WTC11 (cell line): ENCODE measurements around the gene GPN2. TPM values are rescaled to one million over a fixed set of nuclear protein-coding genes. Genes with fewer than 3 reads are reported as not detected.

Experiments used
- ATAC-seq: fragments of 200-7000 bp; cut with Tn5 transposase; 2 replicates; pipeline ENCODE4 v1.10.0; 2021; ENCODE audit warnings: mild to moderate bottlenecking, moderate library complexity
- CTCF ChIA-PET: fragments of 300-600 bp; sonication (Branson Sonifier 250); formaldehyde crosslinking; loops from one replicate; lab custom pipeline; 2021; ENCODE audit warnings: antibody characterized with exemption; lab: Charles Lee
- POLR2A ChIA-PET: fragments of 350-600 bp; sonication (Branson Sonifier 250); formaldehyde crosslinking; loops from one replicate; lab custom pipeline; 2021; ENCODE audit warnings: antibody characterized with exemption; lab: Charles Lee
- DNase-seq: peaks from one replicate; pipeline ENCODE4 v3.0.0; 2021; ENCODE audit warnings: low spot score
- H3K27ac Mint-ChIP-seq: 2 replicates; pipeline ENCODE4 v1.8.0; 2021; ENCODE audit warnings: mixed read lengths
- H3K27me3 Mint-ChIP-seq: 2 replicates; pipeline ENCODE4 v1.8.0; 2021; ENCODE audit warnings: low read depth, mild to moderate bottlenecking, moderate library complexity, mixed read lengths
- H3K36me3 Mint-ChIP-seq: 2 replicates; pipeline ENCODE4 v1.8.0; 2021; ENCODE audit warnings: mixed read lengths
- H3K4me1 Mint-ChIP-seq: 2 replicates; pipeline ENCODE4 v1.8.0; 2022; ENCODE audit warnings: mixed read lengths
- H3K4me3 Mint-ChIP-seq: 2 replicates; pipeline ENCODE4 v1.8.0; 2021; ENCODE audit warnings: mild to moderate bottlenecking, moderate library complexity, mixed read lengths
- H3K9me3 Mint-ChIP-seq: 2 replicates; pipeline ENCODE4 v1.8.0; 2021; ENCODE audit warnings: mixed read lengths
- AFF4 ChIP-seq: sonication (generic); formaldehyde crosslinking; IDR thresholded peaks from 2 replicates; pipeline ENCODE4 v1.8.1; 2023; ENCODE audit warnings: mild to moderate bottlenecking, missing genetic modification reagents, borderline replicate concordance
- AR ChIP-seq: fragments of 250-450 bp; sonication (Bioruptor Pico); IDR thresholded peaks from 2 replicates; pipeline ENCODE4 v1.9.0; 2021; ENCODE audit warnings: mild to moderate bottlenecking
- CREM ChIP-seq: sonication (generic); formaldehyde crosslinking; IDR thresholded peaks from 2 replicates; pipeline ENCODE4 v1.8.1; 2022; ENCODE audit warnings: mild to moderate bottlenecking, missing genetic modification reagents, moderate library complexity
- CTCF ChIP-seq: fragments of 200-600 bp; IDR thresholded peaks from 2 replicates; pipeline ENCODE4 v1.8.0; 2022; ENCODE audit warnings: antibody characterized with exemption
- ELF4 ChIP-seq: sonication (generic); formaldehyde crosslinking; IDR thresholded peaks from 2 replicates; pipeline ENCODE4 v1.8.1; 2022; ENCODE audit warnings: low read depth, mild to moderate bottlenecking, moderate library complexity, missing genetic modification reagents
- FOXJ3 ChIP-seq: sonication (generic); formaldehyde crosslinking; IDR thresholded peaks from 2 replicates; pipeline ENCODE4 v1.9.0; 2021; ENCODE audit warnings: missing genetic modification reagents, mild to moderate bottlenecking, borderline replicate concordance
- GABPB1 ChIP-seq: sonication (generic); formaldehyde crosslinking; IDR thresholded peaks from 2 replicates; pipeline ENCODE4 v1.8.1; 2023; ENCODE audit warnings: mild to moderate bottlenecking, missing genetic modification reagents
- IRF1 ChIP-seq: sonication (generic); formaldehyde crosslinking; IDR thresholded peaks from 2 replicates; pipeline ENCODE4 v1.8.0; 2023; ENCODE audit warnings: missing genetic modification reagents
- IRF2 ChIP-seq: sonication (generic); formaldehyde crosslinking; IDR thresholded peaks from 2 replicates; pipeline ENCODE4 v1.8.0; 2022; ENCODE audit warnings: low read depth, missing genetic modification reagents, borderline replicate concordance
- JUN ChIP-seq: sonication (generic); formaldehyde crosslinking; IDR thresholded peaks from 2 replicates; pipeline ENCODE4 v1.8.0; 2023; ENCODE audit warnings: mild to moderate bottlenecking, missing genetic modification reagents
- NR3C1 ChIP-seq: sonication (generic); formaldehyde crosslinking; conservative IDR thresholded peaks from 2 replicates; pipeline ENCODE4 v1.8.1; 2023; ENCODE audit warnings: low read depth, mild to moderate bottlenecking, missing genetic modification reagents
- OVOL2 ChIP-seq: fragments of 250-450 bp; sonication (Bioruptor Pico); IDR thresholded peaks from 2 replicates; pipeline ENCODE4 v1.9.0; 2021; ENCODE audit warnings: mild to moderate bottlenecking, borderline replicate concordance
- TP53 ChIP-seq: sonication (generic); formaldehyde crosslinking; IDR thresholded peaks from 2 replicates; pipeline ENCODE4 v1.8.1; 2023; ENCODE audit warnings: mild to moderate bottlenecking, missing genetic modification reagents
- ZSCAN18 ChIP-seq: fragments of 250-450 bp; sonication (Bioruptor Pico); IDR thresholded peaks from 2 replicates; pipeline ENCODE4 v2.1.2; 2022; ENCODE audit warnings: mild to moderate bottlenecking, moderate library complexity
- total RNA-seq: library from RNA; stranded (reverse); gene quantifications from 3 replicates; pipeline ENCODE4 v1.2.3, GENCODE V29; 2021

Gene GPN2
- total RNA-seq, 1 experiment from 2014 or later: 38.5 TPM

GRCh38 chr1:26913754-26914619 lies 23.9 kb upstream of the GPN2 start, which contains the start of gene NR0B2:
Gene NR0B2 (minus strand): TSS chr1:26913975. CDS start chr1:26913940, 35 bp downstream.
- POLR2A ChIA-PET: interaction anchor here (0.5 kb wide), 1 partner anchor 796 kb away, joined by 3 read pairs; no protein-coding TSS in a partner anchor
- Mint-ChIP-seq H3K27me3 (peaks cover 9% of the 10 kb centered on the region), H3K4me1 (no peaks in the 10 kb centered on the region), H3K36me3 (no peaks in the 10 kb centered on the region), H3K4me3 (no peak within 1 kb of the TSS), H3K9me3 (no peaks in the 10 kb centered on the region), H3K27ac (no peak within 1 kb of the TSS)
- peak; percentile 26; the same call in 1 of the 2 replicates for ATAC-seq
- CTCF ChIA-PET: interaction anchor here (0.5 to 2.2 kb wide), 3 partner anchors 14 to 482 kb away, joined by 3 to 6 read pairs (median 4); partner anchors contain the start of genes GPATCH3 and GPN2
- TF ChIP-seq IRF1 (CRISPR knock-in tag) (no peak), GABPB1 (CRISPR knock-in tag) (peak; percentile 60; the same call in 1 of the 2 replicates), JUN (CRISPR knock-in tag) (no peak), IRF2 (CRISPR knock-in tag) (no peak)
- DNase-seq: no peak

GRCh38 chr1:26913389-26913753 lies 23.3 kb upstream of the GPN2 start:
- Mint-ChIP-seq H3K4me3 (no peak overlapping the region), H3K4me1 (no peaks in the 10 kb centered on the region), H3K36me3 (no peaks in the 10 kb centered on the region), H3K9me3 (no peaks in the 10 kb centered on the region), H3K27ac (no peak overlapping the region), H3K27me3 (peaks cover 9% of the 10 kb centered on the region)
- ChIA-PET CTCF (interaction anchor here (1.1 to 2.2 kb wide), 2 partner anchors 13 to 23 kb away, joined by 3 to 6 read pairs; partner anchors contain the start of genes GPATCH3 and GPN2), POLR2A (interaction anchor here (0.5 kb wide), 1 partner anchor 795 kb away, joined by 3 read pairs; no protein-coding TSS in a partner anchor)
- ATAC-seq (no peak), DNase-seq (no peak)
- TF ChIP-seq AR (CRISPR knock-in tag): no peak
- no peak for TF ChIP-seq CREM (CRISPR knock-in tag)
- no peak for TF ChIP-seq NR3C1
- TF ChIP-seq AFF4 (CRISPR knock-in tag): no peak
- no peak for TF ChIP-seq TP53 (CRISPR knock-in tag)
- no peak for TF ChIP-seq FOXJ3 (CRISPR knock-in tag)
- TF ChIP-seq ZSCAN18 (CRISPR knock-in tag): no peak
- TF ChIP-seq OVOL2: no peak
- no peak for TF ChIP-seq ELF4 (CRISPR knock-in tag)
- no peak for TF ChIP-seq CTCF
